NT2/D1 (cell line): ENCODE results near the gene TMEM79.

Experiments
- DNase-seq: peaks from one replicate; pipeline ENCODE4 v3.0.0-alpha.2; 2011; ENCODE audit warnings: low read depth, low spot score
- H3K27me3 ChIP-seq: 2 replicates; pipeline ENCODE4 v1.6.0; 2011; ENCODE audit warnings: mild to moderate bottlenecking; ENCODE audit not compliant: insufficient read length, insufficient read depth
- H3K36me3 ChIP-seq: 2 replicates; pipeline ENCODE4 v1.6.1; 2011; ENCODE audit warnings: mild to moderate bottlenecking, low read length, mixed read lengths; ENCODE audit not compliant: insufficient read depth, insufficient read length
- H3K4me1 ChIP-seq: 2 replicates; pipeline ENCODE4 v1.5.1; 2011; ENCODE audit not compliant: insufficient read depth, insufficient read length
- H3K4me3 ChIP-seq: 2 replicates; pipeline ENCODE4 v1.5.1; 2011; ENCODE audit warnings: low read depth; ENCODE audit not compliant: insufficient read length
- H3K9ac ChIP-seq: 2 replicates; pipeline ENCODE4 v1.6.0; 2011; ENCODE audit warnings: low read depth; ENCODE audit not compliant: insufficient read length
- H3K9me3 ChIP-seq: 2 replicates; pipeline ENCODE4 v1.5.1; 2011; ENCODE audit warnings: mild to moderate bottlenecking, low read length; ENCODE audit not compliant: insufficient read depth
- SUZ12 ChIP-seq: IDR thresholded peaks from 2 replicates; pipeline ENCODE4 v1.6.1; 2011; ENCODE audit not compliant: insufficient read length, insufficient read depth; ENCODE audit errors: extremely low read depth
- YY1 ChIP-seq: IDR thresholded peaks from 2 replicates; pipeline ENCODE4 v1.6.1; 2011; ENCODE audit not compliant: insufficient read length, insufficient read depth
- ZNF274 ChIP-seq: IDR thresholded peaks from 2 replicates; pipeline ENCODE4 v1.6.1; 2011; ENCODE audit warnings: mild to moderate bottlenecking, low read depth, low read length

The TMEM79 gene

GRCh38 chr1:156284112-156284511, at the start of gene TMEM79:
TSS of gene TMEM79 (plus strand) at chr1:156284325. CDS start at chr1:156285227, 902 bp downstream.
- no peaks in the 10 kb centered on the region for H3K27me3 ChIP-seq
- peak within 1 kb of the TSS; percentile 95 for H3K9ac ChIP-seq
- peaks cover 75% of the 10 kb centered on the region for H3K36me3 ChIP-seq
- TF ChIP-seq SUZ12 (no peak), YY1 (no peak), ZNF274 (no peak)
- H3K4me1 ChIP-seq, result peaks cover 8% of the 10 kb centered on the region
- peak within 1 kb of the TSS; percentile 80 for H3K4me3 ChIP-seq
- no peaks in the 10 kb centered on the region for H3K9me3 ChIP-seq
- no peak for DNase-seq

- H3K9me3 ChIP-seq, result no peaks in the 10 kb centered on the region
- no peak overlapping the region for H3K9ac ChIP-seq
- peaks cover 72% of the 10 kb centered on the region for H3K36me3 ChIP-seq
- H3K27me3 ChIP-seq, result no peaks in the 10 kb centered on the region
- no peak for DNase-seq
- no peak overlapping the region for H3K4me3 ChIP-seq
- H3K4me1 ChIP-seq, result peaks cover 12% of the 10 kb centered on the region
- no peak for TF ChIP-seq SUZ12
- no peak for TF ChIP-seq YY1
These were observed 48.0 kb upstream of the TMEM79 start for GRCh38 chr1:156236164-156236563.

GRCh38 chr1:156238248-156238647, 45.9 kb upstream of the TMEM79 start:
- H3K4me3 ChIP-seq, result no peak overlapping the region
- peaks cover 14% of the 10 kb centered on the region for H3K4me1 ChIP-seq
- no peaks in the 10 kb centered on the region for H3K27me3 ChIP-seq
- DNase-seq, result no peak
- H3K9me3 ChIP-seq, result no peaks in the 10 kb centered on the region
- no peak overlapping the region for H3K9ac ChIP-seq
- no peak for TF ChIP-seq YY1
- TF ChIP-seq ZNF274, result no peak
- no peak for TF ChIP-seq SUZ12
- peaks cover 77% of the 10 kb centered on the region for H3K36me3 ChIP-seq

GRCh38 chr1:156241311-156241811, 42.8 kb upstream of the TMEM79 start:
- H3K9ac ChIP-seq, result no peak overlapping the region
- TF ChIP-seq ZNF274 (no peak), YY1 (no peak), SUZ12 (no peak)
- peaks cover 80% of the 10 kb centered on the region for H3K36me3 ChIP-seq
- no peaks in the 10 kb centered on the region for H3K27me3 ChIP-seq
- no peaks in the 10 kb centered on the region for H3K9me3 ChIP-seq
- no peak overlapping the region for H3K4me3 ChIP-seq
- H3K4me1 ChIP-seq, result peaks cover 16% of the 10 kb centered on the region
- no peak for DNase-seq

GRCh38 chr1:156241926-156242325, 42.2 kb upstream of the TMEM79 start, which contains the start of gene BGLAP:
TSS of gene BGLAP (plus strand) at chr1:156242184. CDS start at chr1:156242232, 48 bp downstream.
- no peak within 1 kb of the TSS for H3K9ac ChIP-seq
- no peaks in the 10 kb centered on the region for H3K27me3 ChIP-seq
- H3K36me3 ChIP-seq, result peaks cover 79% of the 10 kb centered on the region
- no peak within 1 kb of the TSS for H3K4me3 ChIP-seq
- no peak for DNase-seq
- no peak for TF ChIP-seq ZNF274
- TF ChIP-seq YY1, result no peak
- no peaks in the 10 kb centered on the region for H3K9me3 ChIP-seq
- H3K4me1 ChIP-seq, result peaks cover 21% of the 10 kb centered on the region

GRCh38 chr1:156242738-156243137, 41.4 kb upstream of the TMEM79 start:
- Histone ChIP-seq H3K9me3 (no peaks in the 10 kb centered on the region), H3K4me1 (peaks cover 29% of the 10 kb centered on the region), H3K36me3 (peaks cover 81% of the 10 kb centered on the region), H3K4me3 (no peak overlapping the region), H3K27me3 (no peaks in the 10 kb centered on the region), H3K9ac (no peak overlapping the region)
- TF ChIP-seq YY1 (no peak), SUZ12 (no peak), ZNF274 (no peak)
- no peak for DNase-seq

- H3K4me3 ChIP-seq, result no peak overlapping the region
- H3K9ac ChIP-seq, result no peak overlapping the region
- peaks cover 78% of the 10 kb centered on the region for H3K36me3 ChIP-seq
- TF ChIP-seq SUZ12 (no peak), YY1 (no peak), ZNF274 (no peak)
- DNase-seq, result no peak
- H3K9me3 ChIP-seq, result no peaks in the 10 kb centered on the region
- peaks cover 37% of the 10 kb centered on the region for H3K4me1 ChIP-seq
- no peaks in the 10 kb centered on the region for H3K27me3 ChIP-seq
These were observed 40.0 kb upstream of the TMEM79 start for GRCh38 chr1:156244126-156244525.
